IMR-90 (cell line): ENCODE data around the gene ZNF362. TPM values are rescaled to one million over a fixed set of nuclear protein-coding genes. Genes with fewer than 3 reads are reported as not detected.

Experiments used
- ATAC-seq: fragments of 200-7000 bp; cut with Tn5 transposase; 2 replicates; pipeline ENCODE4 v1.9.1; 2020; ENCODE audit warnings: low read depth, mild to moderate bottlenecking, moderate library complexity
- BruUV-seq: library from RNA; stranded (reverse); fragments of 400-500 nt; replicated peaks from 2 replicates; lab custom pipeline; 2021; lab: Mats Ljungman, UMichigan
- CTCF ChIA-PET: fragments of 300-600 bp; formaldehyde crosslinking; extraction: SDS; loops from one replicate; lab custom pipeline; 2021; ENCODE audit warnings: antibody characterized with exemption; lab: Yijun Ruan, JAX
- POLR2A ChIA-PET: fragments of 300-600 bp; sonication (Branson Sonifier 250); formaldehyde crosslinking; loops from one replicate; lab custom pipeline; 2022; ENCODE audit warnings: antibody characterized with exemption; ENCODE audit not compliant: unreplicated experiment; lab: Charles Lee
- DNase-seq: peaks from one replicate; pipeline ENCODE4 v3.0.0; 2013
- H2AFZ ChIP-seq: replicated peaks from 2 replicates; pipeline ENCODE3; 2013; ENCODE audit warnings: low read length, mild to moderate bottlenecking; ENCODE audit not compliant: poor library complexity
- H2AK5ac ChIP-seq: 2 replicates; pipeline ENCODE4 v1.6.1; 2013; ENCODE audit warnings: low read depth, low read length, inconsistent platforms
- H2AK9ac ChIP-seq: replicated peaks from 2 replicates; pipeline ENCODE3; 2013; ENCODE audit warnings: mild to moderate bottlenecking, low read depth, low read length, moderate library complexity; ENCODE audit not compliant: poor library complexity
- H2BK120ac ChIP-seq: 2 replicates; pipeline ENCODE4 v1.6.1; 2013; ENCODE audit warnings: low read depth, low read length, inconsistent platforms
- H2BK15ac ChIP-seq: 3 replicates; pipeline ENCODE4 v1.6.1; 2013; ENCODE audit warnings: low read depth, low read length, inconsistent platforms
- H2BK20ac ChIP-seq: 2 replicates; pipeline ENCODE4 v1.6.1; 2013; ENCODE audit warnings: low read depth, mild to moderate bottlenecking, inconsistent platforms, low read length, moderate library complexity
- H2BK5ac ChIP-seq: 2 replicates; pipeline ENCODE4 v1.6.1; 2013; ENCODE audit warnings: mild to moderate bottlenecking, low read depth, low read length, inconsistent platforms; ENCODE audit not compliant: poor library complexity, severe bottlenecking
- H3K14ac ChIP-seq: replicated peaks from 2 replicates; pipeline ENCODE4 v1.6.1; 2013; ENCODE audit warnings: low read depth, low read length, inconsistent platforms
- H3K18ac ChIP-seq: 2 replicates; pipeline ENCODE4 v1.6.1; 2013; ENCODE audit warnings: low read depth, low read length, control low read depth
- H3K23ac ChIP-seq: 2 replicates; pipeline ENCODE4 v1.6.1; 2013; ENCODE audit warnings: low read depth, low read length, inconsistent platforms
- H3K27ac ChIP-seq: 2 replicates; pipeline ENCODE4 v1.5.1; 2013; ENCODE audit warnings: mild to moderate bottlenecking, control low read depth, low read length; ENCODE audit not compliant: insufficient read depth
- H3K27me3 ChIP-seq: 2 replicates; pipeline ENCODE4 v1.6.1; 2013; ENCODE audit warnings: low read length; ENCODE audit not compliant: control insufficient read depth, insufficient read depth
- H3K36me3 ChIP-seq: 2 replicates; pipeline ENCODE4 v1.6.1; 2013; ENCODE audit warnings: low read length, mixed read lengths; ENCODE audit not compliant: control insufficient read depth, insufficient read depth
- H3K4ac ChIP-seq: 2 replicates; pipeline ENCODE4 v1.6.1; 2013; ENCODE audit warnings: low read depth, low read length, inconsistent platforms
- H3K4me1 ChIP-seq: 2 replicates; pipeline ENCODE4 v1.6.1; 2013; ENCODE audit warnings: low read length, mixed read lengths; ENCODE audit not compliant: control insufficient read depth, insufficient read depth
- H3K4me2 ChIP-seq: 2 replicates; pipeline ENCODE4 v1.6.1; 2013; ENCODE audit warnings: low read depth, mild to moderate bottlenecking, control low read depth, low read length, moderate library complexity
- H3K4me3 ChIP-seq: 2 replicates; pipeline ENCODE4 v1.5.1; 2013; ENCODE audit warnings: low read depth, mild to moderate bottlenecking, control low read depth, low read length, moderate library complexity; ENCODE audit not compliant: insufficient read depth
- H3K56ac ChIP-seq: 2 replicates; pipeline ENCODE4 v1.6.1; 2013; ENCODE audit warnings: low read length, inconsistent platforms; ENCODE audit not compliant: insufficient read depth; ENCODE audit errors: extremely low read depth
- H3K79me1 ChIP-seq, 2 experiments: 2 replicates each; pipeline ENCODE4 v1.6.1; 2013; ENCODE audit warnings: low read length in 2 of 2, inconsistent platforms in 1 of 2, low read depth in 1 of 2
- H3K9ac ChIP-seq: 2 replicates; pipeline ENCODE4 v1.6.1; 2013; ENCODE audit warnings: low read depth, low read length, control low read depth
- H3K9me1 ChIP-seq: 2 replicates; pipeline ENCODE4 v1.6.1; 2013; ENCODE audit warnings: low read length, inconsistent platforms; ENCODE audit not compliant: insufficient read depth
- H3K9me3 ChIP-seq: 2 replicates; pipeline ENCODE4 v1.6.1; 2013; ENCODE audit warnings: low read length; ENCODE audit not compliant: control insufficient read depth, insufficient read depth
- H4K20me1 ChIP-seq: 2 replicates; pipeline ENCODE4 v1.6.1; 2013; ENCODE audit warnings: low read length, inconsistent platforms; ENCODE audit not compliant: insufficient read depth
- H4K5ac ChIP-seq: 2 replicates; pipeline ENCODE4 v1.6.1; 2013; ENCODE audit warnings: mild to moderate bottlenecking, low read depth, low read length, control low read depth
- H4K8ac ChIP-seq, 2 experiments: 2 replicates each; pipeline ENCODE4 v1.6.1; 2013; ENCODE audit warnings: low read depth in 2 of 2, low read length in 2 of 2, control low read depth in 1 of 2, inconsistent platforms in 1 of 2
- H4K91ac ChIP-seq: 2 replicates; pipeline ENCODE4 v1.6.1; 2013; ENCODE audit warnings: low read depth, low read length, inconsistent platforms; ENCODE audit not compliant: insufficient read depth
- BHLHE40 ChIP-seq: fragments of 150-350 bp; IDR thresholded peaks from 2 replicates; pipeline ENCODE4 v1.6.1; 2016; ENCODE audit warnings: mild to moderate bottlenecking, low read depth, low read length
- CEBPB ChIP-seq: IDR thresholded peaks from 2 replicates; pipeline ENCODE4 v1.6.1; 2012; ENCODE audit warnings: low read depth, low read length, improper control_type of control experiment
- CHD1 ChIP-seq: IDR thresholded peaks from 2 replicates; pipeline ENCODE4 v1.6.1; 2012; ENCODE audit warnings: low read depth, low read length, improper control_type of control experiment
- FOS ChIP-seq: fragments of 150-350 bp; IDR thresholded peaks from 2 replicates; pipeline ENCODE4 v1.6.1; 2016; ENCODE audit warnings: low read depth, low read length
- MAFK ChIP-seq: IDR thresholded peaks from 2 replicates; pipeline ENCODE4 v1.6.1; 2012; ENCODE audit warnings: low read depth, low read length, improper control_type of control experiment
- MAZ ChIP-seq: IDR thresholded peaks from 2 replicates; pipeline ENCODE4 v1.6.1; 2012; ENCODE audit warnings: low read depth, mild to moderate bottlenecking, low read length, improper control_type of control experiment, moderate library complexity, borderline replicate concordance
- MXI1 ChIP-seq: IDR thresholded peaks from 2 replicates; pipeline ENCODE4 v1.6.1; 2012; ENCODE audit warnings: low read depth, mild to moderate bottlenecking, low read length, moderate library complexity, borderline replicate concordance
- NFE2L2 ChIP-seq: fragments of 150-350 bp; IDR thresholded peaks from 2 replicates; pipeline ENCODE4 v1.6.1; 2016; ENCODE audit warnings: low read depth, mild to moderate bottlenecking, low read length
- POLR2A ChIP-seq: IDR thresholded peaks from 2 replicates; pipeline ENCODE4 v1.6.1; 2012; ENCODE audit warnings: mild to moderate bottlenecking, low read depth, low read length
- RAD21 ChIP-seq: IDR thresholded peaks from 2 replicates; pipeline ENCODE4 v1.6.1; 2012; ENCODE audit warnings: low read length, improper control_type of control experiment
- RCOR1 ChIP-seq: IDR thresholded peaks from 2 replicates; pipeline ENCODE4 v1.6.1; 2012; ENCODE audit warnings: mild to moderate bottlenecking, low read length, improper control_type of control experiment; ENCODE audit not compliant: insufficient replicate concordance
- RFX5 ChIP-seq: IDR thresholded peaks from 2 replicates; pipeline ENCODE4 v1.8.0; 2012; ENCODE audit warnings: low read depth, mild to moderate bottlenecking, low read length, moderate library complexity
- SMC3 ChIP-seq: fragments of 150-350 bp; IDR thresholded peaks from 2 replicates; pipeline ENCODE4 v1.6.1; 2016; ENCODE audit warnings: low read depth, mild to moderate bottlenecking, antibody characterized with exemption, low read length, moderate library complexity
- WGBS, 2 experiments: methylation state at CpG; one replicate each; pipeline versions ENCODE4 v1.1.5 to v1.1.7; 2013; ENCODE audit warnings: missing lambda C conversion rate in 2 of 2; ENCODE audit not compliant: insufficient read length in 1 of 2; ENCODE audit errors: extremely low coverage in 2 of 2; 5-methylcytosine and 5-hydroxymethylcytosine counted together
- dilution Hi-C: fragments of 300-500 bp; cut with HindIII; formaldehyde crosslinking; loops from one replicate; pipeline ENCODE4 v1.14.3; 2018; ENCODE audit warnings: low sequenced_read_pairs; ENCODE audit not compliant: unreplicated experiment
- in situ Hi-C: fragments of 300-500 bp; cut with MboI; formaldehyde crosslinking; loops from 3 replicates; pipeline ENCODE4 v1.14.3; 2019; ENCODE audit warnings: low sequenced_read_pairs, inconsistent platforms, mixed read lengths
- intact Hi-C: fragments of 100-400 bp; cut with micrococcal nuclease; formaldehyde crosslinking; loops from 2 replicates; pipeline ENCODE4 v1.10.0; 2022
- polyA plus RNA-seq, 3 experiments: library from polyadenylated mRNA; depleted of rRNA; stranded (reverse); fragments of >200 nt; gene quantifications; 2 replicates each; pipeline ENCODE4 v1.2.3, GENCODE V29; 2012; ENCODE audit warnings: low replicate concordance in 1 of 3
- total RNA-seq: library from RNA; depleted of rRNA; stranded (reverse); fragments of >200 nt; gene quantifications from 2 replicates; pipeline ENCODE4 v1.2.3, GENCODE V29; 2012
- TF ChIP-seq, protein P1 (sequence below): fragments of 150-350 bp; IDR thresholded peaks from 2 replicates; pipeline ENCODE4 v1.6.1; 2017; ENCODE audit warnings: mild to moderate bottlenecking, antibody characterized with exemption, low read length, low read depth
- TF ChIP-seq, protein P2 (sequence below): fragments of 150-350 bp; IDR thresholded peaks from 2 replicates; pipeline ENCODE4 v1.6.1; 2016; ENCODE audit warnings: low read depth, mild to moderate bottlenecking, low read length, moderate library complexity, borderline replicate concordance
- TF ChIP-seq, protein P3 (sequence below): conservative IDR thresholded peaks from 2 replicates; pipeline ENCODE4 v1.5.1; 2012; ENCODE audit warnings: mild to moderate bottlenecking, low read depth, low read length, improper control_type of control experiment

Gene ZNF362
- total and polyA plus RNA-seq, 2 of the 4 experiments (the other 2 are of a cell fraction), result 5.7 to 12.9 TPM

DNA sequence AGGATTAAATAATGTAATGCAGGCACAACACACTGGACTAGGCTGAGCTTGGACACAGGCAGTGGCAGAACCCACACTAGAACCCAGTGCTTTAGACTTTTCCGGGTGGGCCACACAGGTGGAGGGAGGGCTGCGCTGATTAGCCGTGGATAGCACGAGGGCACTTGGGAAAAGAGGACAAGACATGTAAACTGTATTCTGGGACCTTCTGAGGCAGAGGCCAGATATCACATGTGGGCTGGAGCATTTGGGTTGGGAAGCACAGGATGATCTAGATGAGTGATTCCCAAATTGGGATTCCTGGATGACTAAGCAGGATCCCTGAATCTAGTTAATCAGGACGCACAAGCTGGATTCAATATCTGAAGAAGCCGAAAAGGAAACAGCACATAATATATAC is 84.9 kb downstream of the ZNF362 start:
- intact Hi-C loops, result no loop called here
- Histone ChIP-seq H3K9me3 (no peaks in the 10 kb centered on the region), H3K27ac (peak overlapping the region; percentile 71), H4K8ac (0 out of 4 replicates have a peak overlapping the region, but pooled peaks have one; percentile 1 to 41), H3K9ac (0 out of 2 replicates have a peak overlapping the region, but pooled peaks have one; percentile 13), H3K4ac (peak overlapping the region; percentile 58), H3K4me2 (peak overlapping the region; percentile 13; the same call in 1 of the 2 replicates), H2BK20ac (0 out of 2 replicates have a peak overlapping the region, but pooled peaks have one; percentile 1), H3K9me1 (peaks cover 39% of the 10 kb centered on the region), H3K4me3 (no peak overlapping the region), H4K5ac (no peak overlapping the region), H2AFZ (no peak overlapping the region), H3K14ac (peak overlapping the region; percentile 28), H2BK15ac (peak overlapping the region; percentile 8; the same call in 1 of the 3 replicates), H3K27me3 (no peaks in the 10 kb centered on the region), H4K91ac (no peak overlapping the region), H2BK5ac (peak overlapping the region; percentile 85), H3K18ac (peak overlapping the region; percentile 8; the same call in 1 of the 2 replicates), H4K20me1 (peaks cover 94% of the 10 kb centered on the region), H2AK5ac (peak overlapping the region; percentile 57), H3K4me1 (peaks cover 54% of the 10 kb centered on the region), H3K36me3 (peaks cover 20% of the 10 kb centered on the region), H3K23ac (peak overlapping the region; percentile 33), H2AK9ac (no peak overlapping the region), H3K79me1 (peaks cover 0 to 52% of the 10 kb centered on the region in 2 experiments; a peak in 2 of 4 replicates), H3K56ac (no peak overlapping the region), H2BK120ac (no peak overlapping the region)
- no TSS peak for BruUV-seq
- ChIA-PET POLR2A (no interaction called here), CTCF (no interaction called here)
- dilution Hi-C loops, result no loop called here
- no CpG with 5 or more reads among the region's 6 CpGs for WGBS, 2 experiments
- DNase-seq (no peak), ATAC-seq (no peak)
- in situ Hi-C loops, result no loop called here
- TF ChIP-seq CEBPB, result no peak
- TF ChIP-seq POLR2A, result no peak
- TF ChIP-seq MAZ, result no peak
- TF ChIP-seq NFE2L2, result no peak
- TF ChIP-seq CHD1, result no peak
- TF ChIP-seq, protein P1, sequence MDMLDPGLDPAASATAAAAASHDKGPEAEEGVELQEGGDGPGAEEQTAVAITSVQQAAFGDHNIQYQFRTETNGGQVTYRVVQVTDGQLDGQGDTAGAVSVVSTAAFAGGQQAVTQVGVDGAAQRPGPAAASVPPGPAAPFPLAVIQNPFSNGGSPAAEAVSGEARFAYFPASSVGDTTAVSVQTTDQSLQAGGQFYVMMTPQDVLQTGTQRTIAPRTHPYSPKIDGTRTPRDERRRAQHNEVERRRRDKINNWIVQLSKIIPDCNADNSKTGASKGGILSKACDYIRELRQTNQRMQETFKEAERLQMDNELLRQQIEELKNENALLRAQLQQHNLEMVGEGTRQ, result no peak
- TF ChIP-seq RAD21, result no peak
- TF ChIP-seq BHLHE40, result no peak
- TF ChIP-seq MXI1, result no peak
- TF ChIP-seq, protein P2, sequence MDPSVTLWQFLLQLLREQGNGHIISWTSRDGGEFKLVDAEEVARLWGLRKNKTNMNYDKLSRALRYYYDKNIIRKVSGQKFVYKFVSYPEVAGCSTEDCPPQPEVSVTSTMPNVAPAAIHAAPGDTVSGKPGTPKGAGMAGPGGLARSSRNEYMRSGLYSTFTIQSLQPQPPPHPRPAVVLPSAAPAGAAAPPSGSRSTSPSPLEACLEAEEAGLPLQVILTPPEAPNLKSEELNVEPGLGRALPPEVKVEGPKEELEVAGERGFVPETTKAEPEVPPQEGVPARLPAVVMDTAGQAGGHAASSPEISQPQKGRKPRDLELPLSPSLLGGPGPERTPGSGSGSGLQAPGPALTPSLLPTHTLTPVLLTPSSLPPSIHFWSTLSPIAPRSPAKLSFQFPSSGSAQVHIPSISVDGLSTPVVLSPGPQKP, result no peak
- TF ChIP-seq, protein P3, sequence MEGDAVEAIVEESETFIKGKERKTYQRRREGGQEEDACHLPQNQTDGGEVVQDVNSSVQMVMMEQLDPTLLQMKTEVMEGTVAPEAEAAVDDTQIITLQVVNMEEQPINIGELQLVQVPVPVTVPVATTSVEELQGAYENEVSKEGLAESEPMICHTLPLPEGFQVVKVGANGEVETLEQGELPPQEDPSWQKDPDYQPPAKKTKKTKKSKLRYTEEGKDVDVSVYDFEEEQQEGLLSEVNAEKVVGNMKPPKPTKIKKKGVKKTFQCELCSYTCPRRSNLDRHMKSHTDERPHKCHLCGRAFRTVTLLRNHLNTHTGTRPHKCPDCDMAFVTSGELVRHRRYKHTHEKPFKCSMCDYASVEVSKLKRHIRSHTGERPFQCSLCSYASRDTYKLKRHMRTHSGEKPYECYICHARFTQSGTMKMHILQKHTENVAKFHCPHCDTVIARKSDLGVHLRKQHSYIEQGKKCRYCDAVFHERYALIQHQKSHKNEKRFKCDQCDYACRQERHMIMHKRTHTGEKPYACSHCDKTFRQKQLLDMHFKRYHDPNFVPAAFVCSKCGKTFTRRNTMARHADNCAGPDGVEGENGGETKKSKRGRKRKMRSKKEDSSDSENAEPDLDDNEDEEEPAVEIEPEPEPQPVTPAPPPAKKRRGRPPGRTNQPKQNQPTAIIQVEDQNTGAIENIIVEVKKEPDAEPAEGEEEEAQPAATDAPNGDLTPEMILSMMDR, result no peak
- no peak for TF ChIP-seq FOS
- TF ChIP-seq SMC3, result no peak
- no peak for TF ChIP-seq RCOR1
- TF ChIP-seq MAFK, result no peak
- TF ChIP-seq RFX5, result no peak
